Heart left ventricle (tissue), 13 donors: ENCODE data around the gene RPL13.

ENCODE experiments used
- POLR2A ChIP-seq, 2 donors: fragments of 450-650 bp; IDR thresholded peaks; one replicate each; pipeline ENCODE4 v1.6.1; 2017; ENCODE audit warnings: antibody characterized with exemption in 2 of 2, mild to moderate bottlenecking in 2 of 2, moderate library complexity in 2 of 2
- TF ChIP-seq, protein P1 (sequence below), 12 donors: fragments of 200-600 bp; sonication (generic) in 4 of 12; IDR thresholded peaks; one replicate each; pipeline versions ENCODE4 v1.5.0 to v1.8.0; 2018 to 2022; ENCODE audit warnings: antibody characterized with exemption in 12 of 12, mild to moderate bottlenecking in 5 of 12
- donor health status: ischemic (EF 13 %, LVEDD 7.1; RV severe dilation, severe dysfunction).
- donor health status: DM: no; HTN: yes; CAD: no.
- donor health status: DM: no; HTN: no; CAD: no.
- donor health status: ischemic (EF 25% LVEDD 6.9; RV normal size, moderate dysfunction).
- donor health status: ischemic (EF 25% LVEDD 5.7; RV mildly dilated, moderate dysfunction).
- donor health status: ischemic (EF 35%, LVEDD 5.7; RV mildly dilated, moderate dysfunction).
- donor health status: nonischemic (EF 11% LVEDD 7.7; RV severe dilation, severe dysfunction).
- donor health status: DM: yes; HTN: yes; CAD: no.
- donor health status: PGD.
- donor health status: ischemic (EF 29% LVEDD 5.4; RV normal size, mild dysfunction).
- donor health status: nonischemic (EF 23%, LVEDD 6.1; RV moderate dilation, normal function).

DNA sequence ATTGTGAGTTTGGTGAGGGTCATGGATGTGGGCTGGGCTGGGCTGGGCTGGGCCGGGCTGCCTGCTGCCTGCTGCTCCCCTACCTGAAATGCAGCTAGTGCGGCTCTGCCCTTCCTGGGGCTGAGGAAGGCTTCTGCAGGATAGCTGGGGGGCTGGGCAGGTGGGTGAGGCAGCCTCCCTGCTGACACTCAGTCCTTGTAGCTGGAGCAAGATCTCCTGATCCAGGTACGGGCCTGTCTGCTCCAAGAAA, 4.7 kb downstream of the RPL13 start:
- TF ChIP-seq, protein P1, sequence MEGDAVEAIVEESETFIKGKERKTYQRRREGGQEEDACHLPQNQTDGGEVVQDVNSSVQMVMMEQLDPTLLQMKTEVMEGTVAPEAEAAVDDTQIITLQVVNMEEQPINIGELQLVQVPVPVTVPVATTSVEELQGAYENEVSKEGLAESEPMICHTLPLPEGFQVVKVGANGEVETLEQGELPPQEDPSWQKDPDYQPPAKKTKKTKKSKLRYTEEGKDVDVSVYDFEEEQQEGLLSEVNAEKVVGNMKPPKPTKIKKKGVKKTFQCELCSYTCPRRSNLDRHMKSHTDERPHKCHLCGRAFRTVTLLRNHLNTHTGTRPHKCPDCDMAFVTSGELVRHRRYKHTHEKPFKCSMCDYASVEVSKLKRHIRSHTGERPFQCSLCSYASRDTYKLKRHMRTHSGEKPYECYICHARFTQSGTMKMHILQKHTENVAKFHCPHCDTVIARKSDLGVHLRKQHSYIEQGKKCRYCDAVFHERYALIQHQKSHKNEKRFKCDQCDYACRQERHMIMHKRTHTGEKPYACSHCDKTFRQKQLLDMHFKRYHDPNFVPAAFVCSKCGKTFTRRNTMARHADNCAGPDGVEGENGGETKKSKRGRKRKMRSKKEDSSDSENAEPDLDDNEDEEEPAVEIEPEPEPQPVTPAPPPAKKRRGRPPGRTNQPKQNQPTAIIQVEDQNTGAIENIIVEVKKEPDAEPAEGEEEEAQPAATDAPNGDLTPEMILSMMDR (IDR thresholded peaks at IDR 0.05): no peak
- no peak for TF ChIP-seq POLR2A (IDR thresholded peaks at IDR 0.05)
